Activated T-helper 2 cell treated with anti-CD3 and anti-CD28 coated beads, Interferon-gamma antibody, Interleukin-2, Interleukin-4, amounts not matched to agents 10 μg/mL and 5 μg/mL and 100 μg/mL, durations not matched to agents 14 hours and 24 hours and 36 hours (primary cell): Measurements from ENCODE around the gene NRXN2. TPM values are rescaled to one million over a fixed set of nuclear protein-coding genes. Genes with fewer than 3 reads are reported as not detected.

Experiments
- DNase-seq: peaks from one replicate; pipeline ENCODE4 v3.0.0; 2021; ENCODE audit warnings: low spot score
- H3K27ac Mint-ChIP-seq: one replicate; pipeline ENCODE4 v1.8.0; 2021; ENCODE audit warnings: mixed read lengths
- H3K27me3 Mint-ChIP-seq: one replicate; pipeline ENCODE4 v1.8.0; 2021; ENCODE audit warnings: low read depth, mixed read lengths
- H3K36me3 Mint-ChIP-seq: one replicate; pipeline ENCODE4 v1.8.0; 2021; ENCODE audit warnings: low read depth, mixed read lengths
- H3K4me1 Mint-ChIP-seq: one replicate; pipeline ENCODE4 v1.8.0; 2021; ENCODE audit warnings: low read depth, mixed read lengths
- H3K4me3 Mint-ChIP-seq: one replicate; pipeline ENCODE4 v1.8.0; 2021; ENCODE audit warnings: low read depth, mild to moderate bottlenecking, moderate library complexity, mixed read lengths
- H3K9me3 Mint-ChIP-seq: one replicate; pipeline ENCODE4 v1.8.0; 2021; ENCODE audit warnings: mixed read lengths
- intact Hi-C: fragments of 100-400 bp; cut with micrococcal nuclease; formaldehyde crosslinking; loops from one replicate; pipeline ENCODE4 v1.15.1; 2023
- total RNA-seq: library from RNA; stranded (reverse); gene quantifications from 2 replicates; pipeline ENCODE4 v1.2.3, GENCODE V29; 2022

Gene NRXN2
- total RNA-seq, 1 donor from 2014 or later: not detected

DNA sequence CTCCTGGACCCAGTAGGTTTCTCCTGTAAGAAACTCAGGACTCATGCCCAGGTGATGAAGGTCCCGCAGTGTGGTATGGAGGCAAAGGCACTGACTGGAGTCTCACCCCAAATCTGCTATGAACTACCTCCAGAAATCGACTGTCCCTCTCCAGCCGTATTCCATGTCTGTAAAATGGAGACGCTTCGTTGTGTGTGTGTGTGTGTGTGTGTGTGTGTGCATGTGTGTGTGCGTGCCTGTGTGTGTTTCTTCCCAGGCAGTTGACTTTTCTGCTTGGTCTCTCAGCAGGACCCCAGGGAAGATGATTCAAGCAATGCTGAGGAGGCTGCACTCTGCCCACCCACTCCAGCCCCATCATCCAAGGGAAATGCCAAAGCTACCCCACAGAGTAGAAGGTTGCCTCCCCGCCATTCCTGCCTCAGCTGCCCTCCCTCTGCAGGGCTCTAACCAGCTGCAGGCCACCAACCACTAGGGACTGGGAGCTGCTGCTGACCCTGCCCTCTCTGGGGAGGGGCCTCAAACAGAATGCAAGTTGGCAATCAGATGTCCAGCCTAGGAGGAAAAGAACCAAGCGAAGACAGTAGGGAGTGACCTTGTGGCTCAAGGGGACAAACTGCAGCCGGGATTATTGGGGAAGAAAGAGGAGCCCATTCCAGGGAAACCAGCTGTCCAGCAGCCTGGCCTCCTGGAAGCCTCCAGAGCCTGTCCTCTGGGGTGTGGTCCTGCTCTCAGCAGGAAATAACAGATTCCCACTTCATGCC, 75.8 kb downstream of the NRXN2 start:
- Mint-ChIP-seq H3K27ac (no peak overlapping the region), H3K9me3 (no peaks in the 10 kb centered on the region), H3K4me3 (no peak overlapping the region), H3K36me3 (no peaks in the 10 kb centered on the region), H3K4me1 (no peaks in the 10 kb centered on the region), H3K27me3 (peaks cover 31% of the 10 kb centered on the region)
- intact Hi-C loops: no loop called here
- no peak for DNase-seq

DNA sequence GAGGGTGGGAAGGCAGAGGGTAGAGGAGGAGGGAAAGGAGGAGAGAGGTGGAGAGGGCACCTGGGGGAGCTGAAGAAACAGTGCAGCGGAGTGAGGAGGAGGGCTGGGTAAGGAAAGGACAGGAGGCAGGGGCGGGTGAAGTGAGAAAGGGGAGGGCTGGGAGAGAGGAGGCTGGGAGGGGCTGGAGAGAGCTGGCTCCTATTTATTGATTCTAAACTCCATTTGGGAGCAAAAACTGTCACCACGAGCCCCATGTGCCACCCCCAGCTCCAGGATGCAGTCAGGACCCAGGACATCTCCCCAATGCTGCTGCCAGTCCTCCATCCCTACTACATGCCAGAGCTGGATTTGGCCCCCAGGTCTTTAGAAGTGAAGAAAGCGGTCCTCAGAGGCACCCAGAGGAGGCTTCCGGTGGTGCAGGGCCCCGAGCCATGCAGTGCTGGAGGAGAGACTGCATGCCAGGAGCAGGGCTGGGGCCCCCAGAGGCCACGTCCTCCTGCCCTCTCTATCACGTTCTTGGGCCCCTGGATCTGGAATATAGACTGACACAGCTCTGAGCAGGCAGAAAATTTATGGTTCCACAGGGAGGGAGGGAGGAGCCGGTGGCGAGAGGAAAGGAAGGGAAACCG, 78.2 kb downstream of the NRXN2 start:
- Mint-ChIP-seq H3K27me3 (peaks cover 31% of the 10 kb centered on the region), H3K9me3 (no peaks in the 10 kb centered on the region), H3K27ac (no peak overlapping the region), H3K4me3 (no peak overlapping the region), H3K36me3 (no peaks in the 10 kb centered on the region), H3K4me1 (no peaks in the 10 kb centered on the region)
- no peak for DNase-seq
- intact Hi-C loops: no loop called here

DNA sequence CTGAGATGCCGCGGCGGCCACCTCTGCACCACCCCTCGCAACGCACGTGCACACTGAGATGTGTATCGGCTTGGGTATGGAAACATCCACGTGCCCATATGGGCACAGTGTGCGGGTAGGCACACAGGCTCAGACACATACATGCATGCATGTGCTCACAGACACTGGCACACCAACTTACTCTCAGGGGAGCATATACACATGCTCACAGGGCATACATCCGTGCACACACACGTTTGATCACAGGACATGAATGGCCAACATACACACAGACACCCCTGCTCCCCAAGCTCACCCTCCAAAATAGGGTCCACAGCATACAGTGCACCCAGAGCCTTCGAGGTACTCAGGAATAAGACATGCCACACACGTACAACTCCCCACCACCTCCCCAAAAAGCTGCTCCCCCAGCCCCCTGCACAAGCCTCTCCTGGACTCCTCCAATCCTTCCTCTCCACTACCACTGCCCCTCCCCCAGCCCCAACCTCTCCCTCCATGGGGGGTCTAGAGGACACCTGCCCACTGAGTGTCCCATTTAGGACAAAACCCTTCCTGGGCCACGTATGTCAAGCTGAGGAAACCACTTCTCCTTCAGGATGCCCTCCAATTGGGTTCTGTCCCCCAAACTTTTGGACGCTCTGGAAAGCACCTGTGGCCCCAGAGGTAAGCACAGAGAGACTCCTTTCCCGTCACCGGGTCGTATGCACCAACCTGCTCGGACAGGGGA, 78.9 kb downstream of the NRXN2 start:
- intact Hi-C loops: no loop called here
- Mint-ChIP-seq H3K27me3 (peaks cover 31% of the 10 kb centered on the region), H3K27ac (no peak overlapping the region), H3K4me1 (no peaks in the 10 kb centered on the region), H3K36me3 (no peaks in the 10 kb centered on the region), H3K4me3 (no peak overlapping the region), H3K9me3 (no peaks in the 10 kb centered on the region)
- DNase-seq: no peak

DNA sequence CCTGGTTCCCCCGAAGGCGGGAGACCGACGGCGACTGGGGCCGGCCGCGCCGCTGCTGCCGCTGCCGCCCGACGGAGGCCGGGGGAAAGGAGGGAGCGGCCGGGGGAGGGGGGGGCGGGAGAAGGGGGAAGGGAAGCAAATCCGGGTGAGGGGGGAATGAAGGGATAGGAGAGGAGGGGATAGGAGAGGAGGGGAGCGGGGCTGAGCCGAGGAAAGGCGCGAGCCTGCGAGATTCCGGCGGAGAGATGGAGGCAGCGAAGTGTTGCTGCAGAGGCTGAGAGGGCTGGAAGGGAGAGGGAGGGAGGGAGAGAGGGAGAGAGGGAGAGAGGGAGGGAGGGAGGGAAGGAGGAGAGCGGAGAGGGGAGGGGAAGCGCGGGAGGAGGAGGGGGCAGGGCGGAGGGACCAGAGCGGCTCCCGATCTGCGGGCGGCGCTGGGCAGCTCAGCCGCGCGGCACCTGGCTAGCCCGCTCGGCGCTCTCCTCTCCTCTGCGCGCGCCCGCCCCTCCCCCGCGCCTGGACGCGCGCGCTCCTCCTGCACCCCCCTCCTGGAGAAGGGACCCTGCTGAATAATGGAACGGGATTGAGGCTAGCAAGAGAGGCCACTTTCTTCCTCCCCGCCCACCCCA, 79.6 kb downstream of the NRXN2 start:
- no peaks in the 10 kb centered on the region for H3K36me3 Mint-ChIP-seq
- no peaks in the 10 kb centered on the region for H3K4me1 Mint-ChIP-seq
- H3K9me3 Mint-ChIP-seq: no peaks in the 10 kb centered on the region
- H3K27ac Mint-ChIP-seq: no peak overlapping the region
- no peak overlapping the region for H3K4me3 Mint-ChIP-seq
- H3K27me3 Mint-ChIP-seq: peaks cover 32% of the 10 kb centered on the region
- intact Hi-C loops: no loop called here
- DNase-seq: no peak

DNA sequence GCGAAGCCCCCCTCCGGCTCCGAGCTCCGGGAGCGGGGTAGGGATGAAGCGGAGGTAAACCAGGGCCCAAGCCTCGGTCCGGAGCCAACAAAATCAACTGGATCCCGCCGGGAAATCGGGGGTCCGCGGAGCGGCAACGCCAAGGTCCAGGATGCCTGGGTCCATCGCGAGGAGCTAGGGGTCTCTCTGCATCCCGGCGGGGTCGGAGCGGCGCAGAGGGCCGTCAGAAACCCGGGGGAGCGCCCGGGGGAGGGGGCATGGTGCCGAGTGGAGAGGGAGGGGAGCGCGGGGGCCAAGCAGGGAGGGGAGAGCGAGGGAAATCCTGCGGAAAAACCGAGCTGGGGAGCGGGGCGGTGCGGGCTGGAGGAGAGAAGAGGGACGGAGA, 80.1 kb downstream of the NRXN2 start:
- H3K27ac Mint-ChIP-seq: no peak overlapping the region
- H3K9me3 Mint-ChIP-seq: no peaks in the 10 kb centered on the region
- H3K27me3 Mint-ChIP-seq: peaks cover 32% of the 10 kb centered on the region
- H3K4me3 Mint-ChIP-seq: no peak overlapping the region
- intact Hi-C loops: no loop called here
- H3K4me1 Mint-ChIP-seq: no peaks in the 10 kb centered on the region
- no peak for DNase-seq
- no peaks in the 10 kb centered on the region for H3K36me3 Mint-ChIP-seq

DNA sequence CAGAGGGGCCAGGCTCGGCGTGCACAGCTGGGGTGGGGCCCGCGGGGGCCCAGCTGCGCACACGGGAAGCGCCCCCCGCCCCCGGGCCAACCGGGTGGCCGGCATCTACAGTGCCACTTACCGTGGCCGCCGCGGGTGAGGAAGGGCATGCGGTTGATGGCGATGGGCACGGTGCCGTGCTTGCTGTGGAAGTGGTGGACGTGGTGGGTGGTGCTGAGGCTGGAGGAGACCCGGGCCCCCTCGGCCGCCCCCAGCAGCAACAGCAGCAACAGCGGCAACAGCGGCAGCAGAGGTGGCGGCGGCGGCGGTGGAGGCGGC, 80.6 kb downstream of the NRXN2 start:
- H3K36me3 Mint-ChIP-seq: no peaks in the 10 kb centered on the region
- intact Hi-C loops: no loop called here
- no peaks in the 10 kb centered on the region for H3K9me3 Mint-ChIP-seq
- no peak overlapping the region for H3K27ac Mint-ChIP-seq
- peaks cover 32% of the 10 kb centered on the region for H3K27me3 Mint-ChIP-seq
- no peak overlapping the region for H3K4me3 Mint-ChIP-seq
- DNase-seq: no peak
- no peaks in the 10 kb centered on the region for H3K4me1 Mint-ChIP-seq

DNA sequence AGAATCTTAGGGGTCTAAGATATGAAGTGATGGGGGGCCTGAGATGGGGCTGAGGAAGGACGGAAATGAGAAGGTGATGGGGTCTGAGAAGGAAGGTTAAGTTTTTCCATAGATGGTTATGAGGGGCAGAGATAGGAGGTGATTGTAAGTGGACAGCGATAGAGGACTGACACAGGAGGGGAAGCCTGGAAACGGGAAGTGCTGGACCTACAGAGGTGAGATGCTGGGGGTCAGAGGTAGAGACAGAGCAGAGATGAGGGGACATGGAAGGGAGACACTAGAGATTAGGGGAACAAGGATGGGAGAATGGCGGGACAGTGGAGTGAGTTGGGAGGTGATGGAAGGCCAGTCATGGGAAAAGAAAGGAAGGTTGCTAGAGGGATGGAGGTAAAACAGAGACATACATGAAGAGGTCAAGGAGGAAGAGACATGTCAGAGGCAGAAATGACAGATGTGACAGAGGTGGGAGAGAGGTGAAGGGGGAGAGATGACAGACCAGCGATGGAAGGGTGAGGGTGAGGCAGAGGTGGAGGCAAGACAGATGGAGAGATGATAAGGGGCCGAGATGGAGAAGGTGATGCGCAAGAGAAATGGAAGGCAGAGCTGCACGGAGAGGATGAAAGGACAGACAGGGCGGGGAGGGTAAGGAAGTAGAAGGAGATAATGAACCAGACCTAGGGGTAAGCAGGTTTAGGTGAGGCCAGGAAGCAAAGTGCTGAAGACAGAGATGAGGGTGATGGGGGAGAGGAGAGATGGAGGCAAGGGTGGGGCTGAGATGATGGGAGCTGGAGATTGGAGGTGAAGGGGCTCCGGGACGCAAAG, 81.2 kb downstream of the NRXN2 start:
- intact Hi-C loops: no loop called here
- Mint-ChIP-seq H3K9me3 (no peaks in the 10 kb centered on the region), H3K27ac (no peak overlapping the region), H3K27me3 (peaks cover 32% of the 10 kb centered on the region), H3K4me1 (no peaks in the 10 kb centered on the region), H3K4me3 (no peak overlapping the region), H3K36me3 (no peaks in the 10 kb centered on the region)
- DNase-seq: no peak

DNA sequence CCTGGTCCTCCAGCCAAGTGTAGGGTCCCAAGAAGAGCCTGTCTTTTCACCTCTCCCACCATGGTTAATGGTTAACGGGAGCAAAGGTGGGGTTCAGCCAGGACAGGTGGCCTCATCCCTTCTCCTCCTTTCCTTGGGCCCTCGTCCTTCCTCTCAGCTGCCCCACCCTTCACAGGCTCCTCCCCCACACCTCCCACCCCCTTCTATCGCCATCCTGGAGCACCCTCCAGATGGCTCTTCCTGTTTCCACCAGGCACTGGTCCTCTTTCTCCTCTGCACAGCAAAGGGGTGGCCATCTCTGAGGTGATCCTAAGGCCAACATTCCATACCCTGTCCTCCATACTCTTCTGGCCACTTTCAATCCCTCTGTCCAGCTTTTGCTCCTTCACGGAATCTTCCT, 83.1 kb downstream of the NRXN2 start:
- H3K36me3 Mint-ChIP-seq: no peaks in the 10 kb centered on the region
- no peaks in the 10 kb centered on the region for H3K9me3 Mint-ChIP-seq
- no peaks in the 10 kb centered on the region for H3K4me1 Mint-ChIP-seq
- no peak overlapping the region for H3K4me3 Mint-ChIP-seq
- no peak overlapping the region for H3K27ac Mint-ChIP-seq
- DNase-seq: no peak
- intact Hi-C loops: no loop called here
- peaks cover 17% of the 10 kb centered on the region for H3K27me3 Mint-ChIP-seq

DNA sequence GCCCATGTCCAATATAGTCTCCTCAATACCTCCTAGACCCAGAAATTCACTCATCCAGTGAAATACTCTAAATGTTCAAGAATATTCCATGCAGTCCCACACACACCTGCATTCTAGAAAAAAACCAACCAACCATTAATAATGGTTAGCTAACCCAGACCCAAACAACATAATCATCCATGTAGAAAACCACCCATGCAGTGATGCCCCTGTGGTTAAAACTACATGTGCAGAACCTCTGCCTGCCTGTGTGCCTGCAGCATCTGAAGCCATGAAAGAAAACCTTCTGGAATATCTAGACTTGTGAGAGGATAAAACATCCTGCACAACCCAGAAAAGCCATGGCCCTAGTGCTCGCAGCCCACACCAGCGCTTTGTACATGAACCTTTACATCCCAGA, 84.2 kb downstream of the NRXN2 start:
- no peak for DNase-seq
- Mint-ChIP-seq H3K9me3 (no peaks in the 10 kb centered on the region), H3K36me3 (no peaks in the 10 kb centered on the region), H3K4me1 (peaks cover 2% of the 10 kb centered on the region), H3K27ac (no peak overlapping the region), H3K4me3 (no peak overlapping the region), H3K27me3 (peaks cover 11% of the 10 kb centered on the region)
- intact Hi-C loops: no loop called here

DNA sequence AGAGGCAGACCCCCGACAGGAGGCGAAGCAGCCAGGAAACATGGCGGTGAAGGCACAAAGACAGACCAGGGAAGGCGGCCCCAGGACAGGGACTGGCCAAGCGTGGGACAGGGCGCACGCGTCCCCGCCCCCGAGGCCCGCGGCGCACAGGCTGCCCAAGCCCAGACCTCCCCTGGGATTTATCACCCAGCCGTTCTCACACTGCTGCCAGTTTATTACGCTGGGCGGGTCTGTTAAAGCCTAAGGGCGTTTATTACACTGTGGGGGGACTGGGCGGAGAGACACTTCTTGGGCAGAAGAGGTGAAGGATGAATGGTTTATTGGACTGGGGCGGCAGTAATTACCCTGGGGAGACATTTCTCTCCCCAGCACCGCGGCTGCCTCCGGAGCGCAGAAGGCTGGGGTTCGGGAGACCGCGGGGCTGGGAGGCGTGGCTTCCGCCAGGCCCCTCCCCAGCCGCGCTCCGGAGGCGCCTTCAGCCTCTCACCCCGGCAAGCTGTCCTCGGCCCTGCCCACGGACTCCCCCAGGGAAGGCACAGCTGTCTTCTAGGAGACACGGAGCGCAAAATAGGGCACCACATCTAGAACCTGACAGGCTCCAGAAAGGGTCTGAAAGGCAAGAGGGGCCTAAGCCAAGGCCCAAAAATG, 84.9 kb downstream of the NRXN2 start:
- peaks cover 6% of the 10 kb centered on the region for H3K4me1 Mint-ChIP-seq

DNA sequence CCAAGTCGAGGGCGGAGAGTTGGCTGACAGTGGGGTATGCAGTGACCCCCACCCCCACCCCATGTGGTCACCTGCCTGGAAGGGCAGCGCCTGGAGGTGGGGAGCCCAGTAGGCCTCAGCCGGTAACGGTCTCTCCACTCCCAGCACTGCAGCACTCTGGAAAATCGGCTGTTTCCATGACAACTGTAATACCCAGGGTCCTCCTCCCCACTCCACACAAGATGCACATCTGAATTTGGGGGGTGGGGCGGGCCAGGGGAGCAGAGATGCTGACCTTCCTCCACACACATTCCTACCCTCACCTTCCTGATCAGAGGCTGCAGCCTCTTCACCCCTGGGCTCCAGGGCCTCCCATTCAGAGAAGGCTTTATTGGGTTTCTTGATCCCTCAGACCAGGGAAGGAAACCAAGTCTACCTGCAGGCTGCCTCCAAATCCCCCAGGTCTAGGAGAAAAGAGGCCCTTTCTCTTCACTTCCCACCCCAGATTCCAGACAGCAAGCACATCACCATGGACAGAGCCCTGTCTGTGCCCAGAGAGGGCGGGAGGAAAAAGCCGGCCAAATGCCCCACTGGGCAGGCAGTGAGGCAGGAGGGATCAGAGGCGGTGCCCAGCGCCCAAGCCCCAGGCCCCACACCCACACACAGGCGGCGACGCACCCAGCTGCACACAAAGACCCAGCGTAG, 85.5 kb downstream of the NRXN2 start:
- no peak for DNase-seq
- Mint-ChIP-seq H3K4me3 (no peak overlapping the region), H3K27me3 (peaks cover 8% of the 10 kb centered on the region), H3K36me3 (no peaks in the 10 kb centered on the region), H3K4me1 (peaks cover 6% of the 10 kb centered on the region), H3K9me3 (no peaks in the 10 kb centered on the region), H3K27ac (no peak overlapping the region)
- intact Hi-C loops: no loop called here

More for the DNA sequence above, 84.9 kb downstream of the NRXN2 start:
- Mint-ChIP-seq H3K27me3 (peaks cover 8% of the 10 kb centered on the region), H3K27ac (no peak overlapping the region), H3K9me3 (no peaks in the 10 kb centered on the region), H3K4me3 (no peak overlapping the region), H3K36me3 (no peaks in the 10 kb centered on the region)
- DNase-seq: no peak
- intact Hi-C loops: no loop called here
